ENCODE data around the gene DTNBP1.

GRCh38 chr6:15519681-15520080 lies 143.1 kb downstream of the DTNBP1 start:
- TF ChIP-seq, protein P1, sequence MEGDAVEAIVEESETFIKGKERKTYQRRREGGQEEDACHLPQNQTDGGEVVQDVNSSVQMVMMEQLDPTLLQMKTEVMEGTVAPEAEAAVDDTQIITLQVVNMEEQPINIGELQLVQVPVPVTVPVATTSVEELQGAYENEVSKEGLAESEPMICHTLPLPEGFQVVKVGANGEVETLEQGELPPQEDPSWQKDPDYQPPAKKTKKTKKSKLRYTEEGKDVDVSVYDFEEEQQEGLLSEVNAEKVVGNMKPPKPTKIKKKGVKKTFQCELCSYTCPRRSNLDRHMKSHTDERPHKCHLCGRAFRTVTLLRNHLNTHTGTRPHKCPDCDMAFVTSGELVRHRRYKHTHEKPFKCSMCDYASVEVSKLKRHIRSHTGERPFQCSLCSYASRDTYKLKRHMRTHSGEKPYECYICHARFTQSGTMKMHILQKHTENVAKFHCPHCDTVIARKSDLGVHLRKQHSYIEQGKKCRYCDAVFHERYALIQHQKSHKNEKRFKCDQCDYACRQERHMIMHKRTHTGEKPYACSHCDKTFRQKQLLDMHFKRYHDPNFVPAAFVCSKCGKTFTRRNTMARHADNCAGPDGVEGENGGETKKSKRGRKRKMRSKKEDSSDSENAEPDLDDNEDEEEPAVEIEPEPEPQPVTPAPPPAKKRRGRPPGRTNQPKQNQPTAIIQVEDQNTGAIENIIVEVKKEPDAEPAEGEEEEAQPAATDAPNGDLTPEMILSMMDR (IDR thresholded peaks at IDR 0.05), result no peak
- TF ChIP-seq POLR2A (IDR thresholded peaks at IDR 0.05), result no peak

Data from adrenal gland (tissue), 5 donors.